ENCODE results near the gene LPGAT1. TPM values are rescaled to one million over a fixed set of nuclear protein-coding genes. Genes with fewer than 3 reads are reported as not detected.
A peak's percentile ranks its signal among the peaks of the same experiment; 100 is the strongest.

The LPGAT1 gene
- total RNA-seq, 1 experiment from 2014 or later: 37.5 TPM

GRCh38 chr1:211832661-211833060, 2.1 kb upstream of the LPGAT1 start:
- Histone ChIP-seq H3K36me3 (ENCODE audit: insufficient read depth, low read length, poor library complexity, severe bottlenecking) (peaks cover 3% of the 10 kb centered on the region), H3K4me3 (ENCODE audit: low read depth, low read length, poor library complexity, severe bottlenecking) (no peak overlapping the region), H3K27me3 (replicated peaks; ENCODE audit: insufficient read depth, low read depth, low read length, poor library complexity) (no peaks in the 10 kb centered on the region), H3K9me3 (ENCODE audit: low read depth, low read length, poor library complexity, severe bottlenecking) (no peaks in the 10 kb centered on the region), H3K27ac (ENCODE audit: low read depth, low read length, poor library complexity, severe bottlenecking) (no peak overlapping the region), H3K4me1 (ENCODE audit: insufficient read depth, low read length, poor library complexity, severe bottlenecking) (peaks cover 4% of the 10 kb centered on the region)
- no TSS peak for BruUV-seq (replicated peaks)
- intact Hi-C loops (cut with micrococcal nuclease; ENCODE audit: unreplicated experiment): no loop called here
- ChIA-PET POLR2A (ENCODE audit: low non-redundant PET) (no interaction called here), CTCF (no interaction called here)
- no peak for TF ChIP-seq EZH2 (IDR thresholded peaks at IDR 0.05; ENCODE audit: borderline replicate concordance, low read depth, low read length, poor library complexity, severe bottlenecking)
- no peak for TF ChIP-seq CTCF (conservative IDR thresholded peaks at IDR 0.05; ENCODE audit: low read depth, low read length)
- no peak for DNase-seq (ENCODE audit: low spot score)

GRCh38 chr1:211831558-211832323, 1.2 kb upstream of the LPGAT1 start:
- intact Hi-C loops (cut with micrococcal nuclease; ENCODE audit: unreplicated experiment): loop anchor here (2.0 kb wide), 1 partner anchor 133 kb away; no protein-coding TSS in a partner anchor
- CTCF ChIA-PET: no interaction called here

GRCh38 chr1:211830055-211830327, 572 bp downstream of the LPGAT1 start:
- ChIA-PET CTCF (no interaction called here), POLR2A (ENCODE audit: low non-redundant PET) (no interaction called here)
- Histone ChIP-seq H3K9me3 (ENCODE audit: low read depth, low read length, poor library complexity, severe bottlenecking) (no peaks in the 10 kb centered on the region), H3K4me3 (ENCODE audit: low read depth, low read length, poor library complexity, severe bottlenecking) (peak overlapping the region; percentile 93), H3K27ac (ENCODE audit: low read depth, low read length, poor library complexity, severe bottlenecking) (peak overlapping the region; percentile 93), H3K4me1 (ENCODE audit: insufficient read depth, low read length, poor library complexity, severe bottlenecking) (peaks cover 4% of the 10 kb centered on the region), H3K36me3 (ENCODE audit: insufficient read depth, low read length, poor library complexity, severe bottlenecking) (peaks cover 3% of the 10 kb centered on the region), H3K27me3 (replicated peaks; ENCODE audit: insufficient read depth, low read depth, low read length, poor library complexity) (no peaks in the 10 kb centered on the region)
- intact Hi-C loops (cut with micrococcal nuclease; ENCODE audit: unreplicated experiment): loop anchor here (2.0 kb wide), 1 partner anchor 131 kb away; no protein-coding TSS in a partner anchor
- peak; percentile 7 for DNase-seq (ENCODE audit: low spot score)
- TF ChIP-seq EZH2 (IDR thresholded peaks at IDR 0.05; ENCODE audit: borderline replicate concordance, low read depth, low read length, poor library complexity, severe bottlenecking): no peak
- TF ChIP-seq CTCF (conservative IDR thresholded peaks at IDR 0.05; ENCODE audit: low read depth, low read length): no peak
- BruUV-seq (replicated peaks): no TSS peak

More at GRCh38 chr1:211831558-211832323, 1.2 kb upstream of the LPGAT1 start:
- Histone ChIP-seq H3K36me3 (ENCODE audit: insufficient read depth, low read length, poor library complexity, severe bottlenecking) (peaks cover 3% of the 10 kb centered on the region), H3K27me3 (replicated peaks; ENCODE audit: insufficient read depth, low read depth, low read length, poor library complexity) (no peaks in the 10 kb centered on the region), H3K4me1 (ENCODE audit: insufficient read depth, low read length, poor library complexity, severe bottlenecking) (peaks cover 4% of the 10 kb centered on the region), H3K9me3 (ENCODE audit: low read depth, low read length, poor library complexity, severe bottlenecking) (no peaks in the 10 kb centered on the region), H3K27ac (ENCODE audit: low read depth, low read length, poor library complexity, severe bottlenecking) (no peak overlapping the region), H3K4me3 (ENCODE audit: low read depth, low read length, poor library complexity, severe bottlenecking) (no peak overlapping the region)
- POLR2A ChIA-PET (ENCODE audit: low non-redundant PET): no interaction called here
- no TSS peak for BruUV-seq (replicated peaks)
- TF ChIP-seq CTCF (conservative IDR thresholded peaks at IDR 0.05; ENCODE audit: low read depth, low read length) (no peak), EZH2 (IDR thresholded peaks at IDR 0.05; ENCODE audit: borderline replicate concordance, low read depth, low read length, poor library complexity, severe bottlenecking) (no peak)
- DNase-seq (ENCODE audit: low spot score): no peak

Data from A673 (cell line).